ENCODE data around the gene LAMA2. TPM values are rescaled to one million over a fixed set of nuclear protein-coding genes. Genes with fewer than 3 reads are reported as not detected.

LAMA2 gene
- total RNA-seq, 1 donor from 2014 or later, result 54.0 TPM

- H3K9me3 Mint-ChIP-seq, result no peaks in the 10 kb centered on the region
- peaks cover 7% of the 10 kb centered on the region for H3K27me3 Mint-ChIP-seq
- H3K4me3 Mint-ChIP-seq, result no peak overlapping the region
- no peak for TF ChIP-seq CTCF (conservative IDR thresholded peaks at IDR 0.05)
- no peak overlapping the region for H3K27ac Mint-ChIP-seq
- H3K4me1 Mint-ChIP-seq (ENCODE audit: unreplicated experiment), result no peaks in the 10 kb centered on the region
- DNase-seq (ENCODE audit: extremely low spot score, unreplicated experiment), result no peak
- H3K36me3 Mint-ChIP-seq, result no peaks in the 10 kb centered on the region
Observed at GRCh38 chr6:129280749-129281148, 397.8 kb downstream of the LAMA2 start.

GRCh38 chr6:129281168-129281796 is 398.3 kb downstream of the LAMA2 start:
- DNase-seq (ENCODE audit: extremely low spot score, unreplicated experiment), result no peak
- no peaks in the 10 kb centered on the region for H3K4me1 Mint-ChIP-seq (ENCODE audit: unreplicated experiment)
- peaks cover 7% of the 10 kb centered on the region for H3K27me3 Mint-ChIP-seq
- no peak overlapping the region for H3K4me3 Mint-ChIP-seq
- no peak overlapping the region for H3K27ac Mint-ChIP-seq
- no peaks in the 10 kb centered on the region for H3K9me3 Mint-ChIP-seq
- TF ChIP-seq CTCF (conservative IDR thresholded peaks at IDR 0.05), result no peak
- H3K36me3 Mint-ChIP-seq, result no peaks in the 10 kb centered on the region

- Mint-ChIP-seq H3K36me3 (no peaks in the 10 kb centered on the region), H3K27ac (no peak overlapping the region)
Observed at GRCh38 chr6:129282019-129282418, 399.1 kb downstream of the LAMA2 start.

GRCh38 chr6:129284225-129284624 is 401.3 kb downstream of the LAMA2 start:
- H3K27me3 Mint-ChIP-seq, result peaks cover 7% of the 10 kb centered on the region
- no peak for TF ChIP-seq CTCF (conservative IDR thresholded peaks at IDR 0.05)
- H3K4me1 Mint-ChIP-seq (ENCODE audit: unreplicated experiment), result no peaks in the 10 kb centered on the region
- H3K9me3 Mint-ChIP-seq, result no peaks in the 10 kb centered on the region
- no peak for DNase-seq (ENCODE audit: extremely low spot score, unreplicated experiment)
- no peak overlapping the region for H3K27ac Mint-ChIP-seq
- no peak overlapping the region for H3K4me3 Mint-ChIP-seq
- no peaks in the 10 kb centered on the region for H3K36me3 Mint-ChIP-seq

More at GRCh38 chr6:129282019-129282418, 399.1 kb downstream of the LAMA2 start:
- peaks cover 7% of the 10 kb centered on the region for H3K27me3 Mint-ChIP-seq
- H3K4me3 Mint-ChIP-seq, result no peak overlapping the region
- no peaks in the 10 kb centered on the region for H3K9me3 Mint-ChIP-seq
- DNase-seq (ENCODE audit: extremely low spot score, unreplicated experiment), result no peak
- H3K4me1 Mint-ChIP-seq (ENCODE audit: unreplicated experiment), result no peaks in the 10 kb centered on the region
- TF ChIP-seq CTCF (conservative IDR thresholded peaks at IDR 0.05), result no peak

GRCh38 chr6:129287231-129288177 is 404.6 kb downstream of the LAMA2 start:
- no peak overlapping the region for H3K4me3 Mint-ChIP-seq
- no peak for TF ChIP-seq CTCF (conservative IDR thresholded peaks at IDR 0.05)
- no peak overlapping the region for H3K27ac Mint-ChIP-seq
- no peaks in the 10 kb centered on the region for H3K36me3 Mint-ChIP-seq
- H3K9me3 Mint-ChIP-seq, result no peaks in the 10 kb centered on the region
- no peaks in the 10 kb centered on the region for H3K4me1 Mint-ChIP-seq (ENCODE audit: unreplicated experiment)
- peaks cover 3% of the 10 kb centered on the region for H3K27me3 Mint-ChIP-seq
- no peak for DNase-seq (ENCODE audit: extremely low spot score, unreplicated experiment)

Data from type B pancreatic cell (in vitro differentiated cells).